Stimulated activated CD4-positive, alpha-beta T cell treated with anti-CD3 and anti-CD28 coated beads, Interleukin-1b, Interleukin-23, amount 100 ng/mL, for 1 hour (primary cell): Measurements from ENCODE around the gene CCDC107.

Experiments used
- DNase-seq, 2 donors: peaks; one replicate each; pipeline ENCODE4 v3.0.0-alpha.2; 2020; ENCODE audit warnings: low read depth in 2 of 2

Gene CCDC107

GRCh38 chr9:35661756-35662350, 3.8 kb downstream of the CCDC107 start:
- DNase-seq = no peak

DNA sequence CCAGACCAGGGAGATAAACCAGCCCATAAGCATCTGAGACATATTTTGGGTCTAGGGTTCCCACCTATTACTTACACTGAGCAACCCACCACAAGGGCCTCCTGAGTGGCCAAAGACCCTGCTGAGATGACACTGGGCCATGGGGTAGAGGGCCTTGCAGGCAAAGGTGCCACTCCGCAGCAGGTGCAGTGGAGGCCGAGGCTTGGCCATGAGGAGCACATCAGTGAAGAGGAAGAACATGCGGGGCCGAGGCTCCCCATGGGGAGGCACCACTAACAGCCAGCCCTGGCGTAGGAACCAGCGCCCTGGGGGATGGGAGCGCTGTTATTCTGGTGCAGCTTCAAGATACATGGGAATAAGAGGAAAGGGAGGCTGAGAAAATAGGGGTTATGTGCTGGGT, 4.3 kb downstream of the CCDC107 start:
- DNase-seq = no peak

DNA sequence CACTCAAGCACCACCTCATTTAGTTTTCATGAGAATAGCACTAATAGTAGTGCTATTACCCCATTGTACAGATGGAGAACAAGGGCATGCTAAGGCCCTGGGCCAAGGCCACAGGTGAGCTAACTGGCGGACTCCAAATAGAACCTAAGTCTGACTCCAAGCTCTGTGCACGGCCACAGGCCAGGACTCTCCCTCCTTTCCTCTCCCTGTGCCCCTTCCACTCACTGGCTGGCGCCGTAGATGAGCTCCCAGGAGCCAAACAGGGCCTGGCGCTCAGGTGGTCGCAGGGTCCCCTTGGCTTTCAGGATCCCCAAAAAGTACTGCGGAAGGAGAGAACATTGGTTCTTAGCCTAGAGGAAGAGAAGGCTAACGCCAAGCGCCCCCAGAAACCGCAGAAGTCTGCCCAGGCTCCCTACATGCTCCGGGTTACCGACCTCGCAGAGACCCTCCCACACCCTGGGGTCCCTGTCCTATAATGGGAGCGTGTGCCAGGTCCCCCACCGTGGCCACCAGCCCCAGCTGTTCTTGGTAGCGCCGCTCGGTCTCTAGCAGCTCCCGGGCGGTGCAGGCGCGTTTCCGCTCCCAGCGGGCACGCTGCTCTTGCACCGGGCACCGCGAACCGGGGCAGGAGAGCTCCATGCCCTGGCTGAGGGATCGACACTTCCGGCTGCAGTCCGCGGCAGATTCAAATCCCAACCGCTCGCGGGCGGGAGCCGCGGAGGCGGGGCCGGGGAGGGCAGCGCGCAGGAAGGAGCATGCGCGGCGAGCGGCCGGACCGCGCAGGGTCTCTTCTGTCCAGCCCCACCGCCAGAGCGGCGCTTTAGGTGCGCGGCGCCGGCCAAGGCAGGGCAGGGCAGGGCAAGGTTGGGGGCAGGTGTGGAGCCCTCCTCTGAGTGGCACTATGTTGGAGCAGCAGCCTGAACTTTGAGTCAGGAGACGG, 6.7 kb downstream of the CCDC107 start, which contains the start of gene ARHGEF39:
TSS of gene ARHGEF39 (minus strand) at position 665 of the 940 bp plus-strand sequence. CDS start at position 639, 26 bp downstream.
- DNase-seq = no peak

- DNase-seq = no peak
These were observed 7.4 kb downstream of the CCDC107 start for GRCh38 chr9:35665471-35665818.

GRCh38 chr9:35666045-35666444, 8.0 kb downstream of the CCDC107 start:
- no peak for DNase-seq

DNA sequence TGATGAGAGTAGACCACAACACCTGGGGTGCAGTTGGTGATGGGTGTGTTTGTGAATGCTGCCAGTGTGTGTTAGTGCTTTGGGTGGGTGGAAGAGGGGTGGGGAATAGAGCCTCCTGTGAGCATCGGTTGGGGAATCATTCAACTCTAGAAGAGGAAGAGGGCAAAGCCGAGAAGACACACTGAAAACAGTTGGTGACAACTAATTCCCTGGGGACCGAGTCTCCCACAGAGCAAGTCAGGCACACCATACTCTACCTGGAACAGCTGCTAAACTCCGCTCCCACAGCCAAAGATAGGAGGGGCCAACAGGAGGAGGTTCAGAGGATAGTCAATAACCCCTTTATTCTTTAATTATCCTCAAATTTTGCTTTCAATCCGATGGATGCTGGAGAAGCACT, 8.5 kb downstream of the CCDC107 start:
- DNase-seq = no peak

DNA sequence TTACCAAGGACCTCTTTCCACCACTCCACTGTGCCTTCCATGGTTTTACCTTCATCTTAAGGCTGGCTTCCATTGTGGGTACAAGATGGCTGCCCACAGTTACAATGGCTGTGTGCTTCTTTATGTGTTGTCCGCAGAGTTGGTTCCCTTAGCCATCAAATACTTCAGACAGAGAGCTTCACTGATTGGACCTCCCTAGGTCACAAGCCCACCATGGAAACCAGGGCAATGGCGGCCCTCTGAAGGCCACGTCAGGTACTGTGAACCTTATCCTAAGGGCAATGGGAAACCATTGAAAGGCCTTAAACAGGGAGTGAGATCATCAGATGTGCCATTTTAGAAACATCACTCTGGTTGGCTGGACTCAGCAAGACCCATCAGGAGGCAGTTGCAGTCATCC, 9.8 kb downstream of the CCDC107 start:
- no peak for DNase-seq

- no peak for DNase-seq
These were observed 11.4 kb downstream of the CCDC107 start for GRCh38 chr9:35669331-35670145.

DNA sequence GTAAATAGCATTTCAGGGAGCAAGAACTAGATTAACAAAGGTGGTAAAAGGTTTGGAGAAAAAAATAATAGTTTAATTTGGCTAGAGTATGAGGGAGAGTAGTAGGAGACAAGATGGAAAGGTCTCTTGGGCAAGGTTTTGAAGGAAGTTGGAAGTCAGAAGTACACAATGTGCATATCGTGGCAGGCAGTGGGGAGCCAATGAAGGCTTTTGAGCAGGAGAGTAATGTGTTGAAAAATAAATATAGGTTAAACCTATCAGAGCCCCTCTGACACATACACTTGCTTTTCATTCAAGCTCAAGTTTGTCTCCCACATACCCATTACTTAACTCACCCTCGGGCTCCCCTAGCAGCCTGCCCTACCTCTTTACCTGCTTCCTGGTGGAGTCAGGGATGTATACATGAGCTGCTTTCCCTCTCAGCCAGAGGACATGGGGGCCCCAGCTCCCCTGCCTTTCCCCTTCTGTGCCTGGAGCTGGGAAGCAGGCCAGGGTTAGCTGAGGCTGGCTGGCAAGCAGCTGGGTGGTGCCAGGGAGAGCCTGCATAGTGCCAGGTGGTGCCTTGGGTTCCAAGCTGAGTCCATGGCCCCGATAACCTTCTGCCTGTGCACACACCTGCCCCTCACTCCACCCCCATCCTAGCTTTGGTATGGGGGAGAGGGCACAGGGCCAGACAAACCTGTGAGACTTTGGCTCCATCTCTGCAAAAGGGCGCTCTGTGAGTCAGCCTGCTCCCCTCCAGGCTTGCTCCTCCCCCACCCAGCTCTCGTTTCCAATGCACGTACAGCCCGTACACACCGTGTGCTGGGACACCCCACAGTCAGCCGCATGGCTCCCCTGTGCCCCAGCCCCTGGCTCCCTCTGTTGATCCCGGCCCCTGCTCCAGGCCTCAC, 15.3 kb downstream of the CCDC107 start, which contains the start of gene CA9:
TSS of gene CA9 (plus strand) at position 797 of the 893 bp plus-strand sequence. CDS start at position 829, 32 bp downstream.
- no peak for DNase-seq

- no peak for DNase-seq
These were observed 15.9 kb downstream of the CCDC107 start for GRCh38 chr9:35674025-35674361.

- DNase-seq = no peak
These were observed 17.1 kb downstream of the CCDC107 start for GRCh38 chr9:35675204-35675603.

- no peak for DNase-seq
These were observed 17.8 kb downstream of the CCDC107 start for GRCh38 chr9:35675732-35676392.

DNA sequence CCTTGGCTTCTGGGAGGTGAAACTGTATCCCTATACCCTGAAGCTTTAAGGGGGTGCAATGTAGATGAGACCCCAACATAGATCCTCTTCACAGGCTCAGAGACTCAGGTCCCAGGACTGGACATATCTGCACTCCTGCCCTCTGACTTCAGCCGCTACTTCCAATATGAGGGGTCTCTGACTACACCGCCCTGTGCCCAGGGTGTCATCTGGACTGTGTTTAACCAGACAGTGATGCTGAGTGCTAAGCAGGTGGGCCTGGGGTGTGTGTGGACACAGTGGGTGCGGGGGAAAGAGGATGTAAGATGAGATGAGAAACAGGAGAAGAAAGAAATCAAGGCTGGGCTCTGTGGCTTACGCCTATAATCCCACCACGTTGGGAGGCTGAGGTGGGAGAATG, 21.0 kb downstream of the CCDC107 start:
- DNase-seq = no peak

GRCh38 chr9:35679766-35680330, 21.8 kb downstream of the CCDC107 start:
- no peak for DNase-seq

- no peak for DNase-seq
These were observed 22.4 kb downstream of the CCDC107 start for GRCh38 chr9:35680331-35681105.

DNA sequence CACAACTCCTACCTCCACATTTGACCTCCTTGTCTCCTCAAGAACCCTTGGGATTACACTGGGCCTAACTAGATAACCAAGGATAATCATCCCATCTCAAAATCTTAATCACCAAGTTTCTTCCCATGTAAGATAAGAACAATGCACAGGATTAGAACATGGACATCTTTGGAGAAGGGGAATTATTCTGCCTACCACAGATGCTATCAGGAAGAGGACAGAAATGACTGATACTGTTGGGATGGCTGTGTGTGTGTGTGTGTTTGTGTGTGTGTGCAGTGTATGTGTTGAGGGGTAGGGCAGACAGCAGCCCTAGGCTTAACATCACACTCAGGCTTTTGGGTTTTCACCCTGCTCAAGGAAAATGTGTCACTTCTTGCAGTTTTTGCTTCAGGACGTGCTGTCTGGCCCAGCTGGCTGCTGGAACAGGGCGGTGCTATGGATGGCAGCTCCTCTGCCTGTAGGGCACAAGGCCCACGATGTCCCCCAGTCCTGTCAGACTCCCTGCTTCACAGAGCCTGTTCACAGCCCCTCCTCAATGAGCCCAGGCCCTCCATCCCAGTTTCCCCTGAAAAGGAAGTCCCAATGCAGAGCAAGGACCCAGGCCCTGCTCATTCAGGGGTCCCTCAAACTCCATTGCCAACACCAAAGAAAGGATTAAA, 23.4 kb downstream of the CCDC107 start:
- no peak for DNase-seq

- no peak for DNase-seq
These were observed 24.0 kb downstream of the CCDC107 start for GRCh38 chr9:35682051-35682450.

- no peak for DNase-seq
These were observed 24.6 kb downstream of the CCDC107 start for GRCh38 chr9:35682520-35683315.
